HEK293T (cell line): Measurements from ENCODE around the gene FERMT2.

Experiments used
- L3MBTL2 ChIP-seq: fragments of 450-650 bp; conservative IDR thresholded peaks from 2 replicates; pipeline ENCODE4 v1.6.1; 2016; ENCODE audit warnings: mild to moderate bottlenecking
- NFRKB ChIP-seq: fragments of 450-650 bp; IDR thresholded peaks from 2 replicates; pipeline ENCODE4 v1.6.1; 2016; ENCODE audit warnings: mild to moderate bottlenecking, moderate library complexity
- SP1 ChIP-seq: fragments of 450-650 bp; IDR thresholded peaks from 2 replicates; pipeline ENCODE4 v1.6.1; 2017

DNA sequence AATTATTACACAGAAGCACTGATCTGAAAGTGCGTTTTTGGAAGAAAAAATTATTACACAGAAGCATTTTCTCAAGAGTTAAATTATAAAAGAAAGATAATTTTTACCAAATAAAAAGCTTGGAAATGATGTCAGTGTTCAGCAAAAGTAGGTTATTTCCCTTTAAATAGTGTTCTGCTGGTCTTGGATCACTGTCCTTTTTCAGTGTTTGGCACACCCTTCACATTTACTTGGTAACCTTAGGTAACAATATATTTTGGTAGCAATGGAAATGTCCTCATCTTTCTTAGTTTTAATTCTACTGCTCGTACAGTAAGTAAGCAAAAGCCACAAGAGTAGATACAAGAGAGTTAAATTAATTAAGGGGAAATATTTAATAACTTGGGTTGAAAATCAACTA is 40.3 kb downstream of the FERMT2 start:
- no peak for TF ChIP-seq NFRKB
- TF ChIP-seq L3MBTL2 = no peak
- no peak for TF ChIP-seq SP1
